Dermis microvascular lymphatic vessel endothelial cell (primary cell): ENCODE data around the gene FREY1. TPM values are rescaled to one million over a fixed set of nuclear protein-coding genes. Genes with fewer than 3 reads are reported as not detected.

Experiments used
- DNase-seq, 2 donors: peaks; one replicate each; pipeline versions ENCODE4 v3.0.0 to v3.0.0-alpha.2; 2010; ENCODE audit warnings: low read depth in 2 of 2
- total RNA-seq: library from RNA; depleted of rRNA; stranded (reverse); fragments of >200 nt; gene quantifications from 2 replicates; pipeline ENCODE4 v1.2.1, GENCODE V29; 2014

The FREY1 gene
- total RNA-seq, 1 donor from 2014 or later: 0.64 TPM

- DNase-seq: no peak
Observed at GRCh38 chr11:45928535-45929215, 21.6 kb upstream of the FREY1 start.

DNA sequence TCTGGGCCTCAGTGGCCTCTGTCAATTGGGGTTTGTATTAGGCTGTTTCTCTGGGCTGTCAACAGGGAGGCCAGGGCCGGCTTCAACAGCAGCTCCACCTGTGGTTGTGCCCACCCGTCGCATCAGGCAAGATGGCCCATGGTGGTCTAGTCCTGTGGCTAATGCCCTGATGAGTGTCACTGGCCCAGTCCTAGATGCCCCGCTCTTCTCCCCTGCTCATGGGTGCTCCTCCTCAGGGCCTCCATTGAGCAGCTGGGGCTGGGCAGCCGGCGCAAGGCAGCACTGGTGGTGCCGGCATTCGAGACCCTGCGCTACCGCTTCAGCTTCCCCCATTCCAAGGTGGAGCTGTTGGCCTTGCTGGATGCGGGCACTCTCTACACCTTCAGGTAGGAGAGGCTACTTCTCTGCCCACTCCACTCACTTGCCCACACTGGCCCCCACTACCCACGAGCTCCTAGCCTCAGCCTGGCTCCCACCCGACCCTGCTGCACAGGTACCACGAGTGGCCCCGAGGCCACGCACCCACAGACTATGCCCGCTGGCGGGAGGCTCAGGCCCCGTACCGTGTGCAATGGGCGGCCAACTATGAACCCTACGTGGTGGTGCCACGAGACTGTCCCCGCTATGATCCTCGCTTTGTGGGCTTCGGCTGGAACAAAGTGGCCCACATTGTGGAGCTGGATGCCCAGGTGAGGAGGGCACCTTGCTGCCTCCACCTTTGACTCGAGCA lies 20.8 kb upstream of the FREY1 start:
- no peak for DNase-seq

GRCh38 chr11:45927332-45927683 lies 20.2 kb upstream of the FREY1 start:
- DNase-seq: no peak

- DNase-seq: no peak
Observed at GRCh38 chr11:45926536-45927331, 19.7 kb upstream of the FREY1 start.

DNA sequence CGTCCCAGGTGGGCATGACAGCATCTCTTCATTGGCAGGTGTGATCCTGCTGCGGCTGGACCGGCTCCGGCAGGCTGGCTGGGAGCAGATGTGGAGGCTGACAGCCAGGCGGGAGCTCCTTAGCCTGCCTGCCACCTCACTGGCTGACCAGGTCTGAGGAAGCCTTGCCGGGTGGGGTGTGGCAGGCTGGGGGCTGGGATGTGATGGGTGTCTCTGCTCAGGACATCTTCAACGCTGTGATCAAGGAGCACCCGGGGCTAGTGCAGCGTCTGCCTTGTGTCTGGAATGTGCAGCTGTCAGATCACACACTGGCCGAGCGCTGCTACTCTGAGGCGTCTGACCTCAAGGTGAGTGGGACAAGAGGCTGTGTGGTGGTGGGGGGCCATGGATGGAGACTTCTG lies 18.9 kb upstream of the FREY1 start:
- no peak for DNase-seq

DNA sequence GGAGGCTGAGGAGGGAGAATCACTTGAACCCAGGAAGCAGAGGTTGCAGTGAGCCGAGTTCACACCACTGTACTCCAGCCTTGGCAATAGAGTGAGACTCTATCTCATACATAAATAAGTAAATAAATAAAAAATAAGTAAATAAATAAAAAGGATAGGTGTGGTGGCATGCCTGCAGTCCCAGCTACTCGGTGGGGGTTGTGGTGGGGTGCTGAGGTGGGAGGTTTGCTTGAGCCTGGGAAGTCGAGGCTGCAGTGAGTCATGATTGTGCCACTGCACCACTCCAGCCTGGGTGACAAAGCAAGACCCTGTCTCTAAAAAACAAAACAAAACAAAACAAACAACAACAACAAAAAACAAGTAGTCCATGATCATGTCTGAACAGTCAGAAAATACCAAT lies 18.5 kb upstream of the FREY1 start:
- DNase-seq: no peak

- DNase-seq: no peak
Observed at GRCh38 chr11:45924927-45925326, 17.9 kb upstream of the FREY1 start.

GRCh38 chr11:45924036-45924915 lies 17.2 kb upstream of the FREY1 start:
- no peak for DNase-seq

GRCh38 chr11:45922425-45923082 lies 15.5 kb upstream of the FREY1 start, which contains the start of gene LARGE2:
LARGE2 (plus strand) TSS chr11:45922656; CDS start chr11:45922883, 227 bp downstream.
- DNase-seq: no peak

DNA sequence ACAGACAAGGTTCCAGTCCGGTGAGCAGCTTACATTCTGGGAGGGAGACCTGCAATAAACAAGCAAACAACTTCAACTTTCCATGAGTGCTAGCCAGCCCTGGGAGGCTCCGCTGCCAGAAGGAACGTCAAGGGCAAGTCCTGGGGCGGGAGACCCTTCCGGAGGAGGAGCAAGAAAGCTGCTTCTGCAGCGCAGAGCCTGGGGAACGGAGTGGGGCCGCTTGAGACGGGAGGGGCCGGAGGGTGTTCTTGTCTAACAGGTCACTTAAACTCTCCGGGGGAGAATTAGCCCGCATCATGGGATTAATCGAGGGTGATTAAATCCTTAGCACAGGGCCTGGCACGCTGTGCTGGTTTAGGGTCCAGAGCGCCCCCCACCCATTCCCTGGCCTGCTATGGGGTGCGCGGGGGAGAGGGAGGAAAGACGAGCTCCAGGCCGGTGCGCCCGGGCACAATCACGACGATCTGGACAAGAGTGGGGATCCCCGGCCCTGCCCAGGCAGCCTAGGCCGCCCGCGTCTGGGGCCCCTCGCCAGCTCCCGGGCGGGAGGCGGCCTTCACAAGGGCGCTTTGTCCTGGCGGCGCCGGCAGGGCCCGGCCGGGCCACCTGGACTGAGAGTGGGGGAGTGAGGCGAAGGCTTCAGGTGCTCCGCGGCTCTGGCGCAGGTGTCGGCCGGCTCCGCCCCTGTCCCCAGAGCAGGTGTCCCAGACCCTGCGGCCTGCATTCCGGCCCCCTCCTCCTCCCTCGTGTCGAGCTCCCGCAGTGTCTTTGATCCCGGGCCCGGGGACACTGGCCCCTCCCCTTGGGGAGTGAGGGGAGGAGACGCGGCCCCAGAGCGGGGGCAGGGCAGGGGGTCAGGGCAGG lies 14.7 kb upstream of the FREY1 start:
- DNase-seq: no peak

DNA sequence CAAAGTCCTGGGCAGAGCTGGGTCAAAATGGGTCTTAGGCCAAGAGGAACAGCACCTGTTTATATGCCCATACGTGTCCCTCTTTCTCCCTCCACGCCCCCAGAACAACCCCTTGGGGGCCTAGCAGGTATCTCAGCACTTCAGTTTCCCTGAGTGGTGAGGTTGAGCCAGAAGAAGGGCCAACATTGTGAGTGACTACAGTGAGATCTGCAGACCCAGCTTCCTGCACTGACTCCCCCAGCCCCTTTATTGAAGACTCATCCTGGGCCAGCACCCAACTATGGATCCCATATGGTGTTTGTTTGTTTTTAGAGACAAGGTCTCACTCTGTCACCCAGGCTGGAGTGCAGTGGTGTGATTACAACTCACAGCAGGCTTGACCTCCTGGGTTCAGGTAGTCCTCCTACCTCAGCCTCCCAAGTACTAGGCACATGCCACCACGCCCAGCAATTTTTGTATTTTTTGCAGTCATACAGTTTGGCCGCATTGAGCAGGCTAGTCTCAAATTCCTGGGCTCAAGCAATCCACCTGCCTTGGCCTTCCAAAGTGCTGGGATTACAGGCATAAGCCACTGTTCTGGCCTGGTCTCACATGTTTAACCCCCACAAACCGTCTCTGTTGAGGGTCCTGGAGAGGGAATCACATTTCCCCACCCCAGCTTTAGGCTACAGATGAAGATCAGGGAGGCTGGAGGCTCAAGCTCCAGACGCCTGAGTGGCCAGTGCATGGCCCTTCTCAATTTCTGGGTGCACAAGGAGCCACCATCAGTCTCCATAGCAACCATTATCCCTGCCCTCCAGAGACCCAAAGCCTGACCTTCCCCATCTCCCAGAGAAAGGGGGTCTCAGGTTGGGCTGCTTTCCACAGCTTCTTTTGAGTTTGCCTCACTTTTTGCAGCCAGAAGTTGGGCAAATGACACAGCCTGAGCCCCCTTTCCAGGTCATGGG lies 13.7 kb upstream of the FREY1 start:
- DNase-seq: no peak

DNA sequence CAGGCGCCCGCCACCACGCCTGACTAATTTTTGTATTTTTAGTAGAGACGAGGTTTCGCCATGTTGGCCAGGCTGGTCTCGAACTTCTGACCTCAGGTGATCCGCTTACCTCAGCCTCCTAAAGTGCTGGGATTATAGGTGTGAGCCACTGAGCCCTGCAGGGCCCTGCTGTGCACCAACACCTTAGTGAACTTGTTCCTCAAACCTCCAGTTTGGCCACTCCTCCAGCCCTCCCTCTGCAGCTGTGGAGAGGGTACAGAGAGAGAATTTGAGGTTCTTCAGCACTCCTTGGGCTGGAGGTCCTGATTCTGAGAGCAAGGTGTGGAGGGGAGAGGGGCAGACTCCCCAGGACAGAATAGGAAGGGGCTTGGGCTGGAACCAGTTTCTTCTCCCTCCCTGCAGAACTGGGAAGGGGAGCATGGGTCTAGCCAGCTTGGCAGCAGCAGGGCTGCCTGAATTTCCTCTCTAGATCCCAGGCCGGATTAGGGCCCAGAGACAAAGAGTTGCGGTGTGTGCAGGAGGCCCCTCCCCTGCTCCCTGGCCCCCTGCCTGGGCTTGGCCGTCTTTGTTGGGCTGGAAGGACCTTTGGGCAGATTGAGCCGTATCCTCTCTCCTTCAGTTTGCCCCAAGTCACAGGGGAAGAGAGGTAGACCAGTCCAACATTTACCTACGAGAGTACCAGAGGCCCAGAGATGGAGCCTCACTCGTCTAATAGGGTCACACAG lies 12.9 kb upstream of the FREY1 start:
- DNase-seq: no peak

GRCh38 chr11:45918962-45919675 lies 12.0 kb upstream of the FREY1 start:
- no peak for DNase-seq

DNA sequence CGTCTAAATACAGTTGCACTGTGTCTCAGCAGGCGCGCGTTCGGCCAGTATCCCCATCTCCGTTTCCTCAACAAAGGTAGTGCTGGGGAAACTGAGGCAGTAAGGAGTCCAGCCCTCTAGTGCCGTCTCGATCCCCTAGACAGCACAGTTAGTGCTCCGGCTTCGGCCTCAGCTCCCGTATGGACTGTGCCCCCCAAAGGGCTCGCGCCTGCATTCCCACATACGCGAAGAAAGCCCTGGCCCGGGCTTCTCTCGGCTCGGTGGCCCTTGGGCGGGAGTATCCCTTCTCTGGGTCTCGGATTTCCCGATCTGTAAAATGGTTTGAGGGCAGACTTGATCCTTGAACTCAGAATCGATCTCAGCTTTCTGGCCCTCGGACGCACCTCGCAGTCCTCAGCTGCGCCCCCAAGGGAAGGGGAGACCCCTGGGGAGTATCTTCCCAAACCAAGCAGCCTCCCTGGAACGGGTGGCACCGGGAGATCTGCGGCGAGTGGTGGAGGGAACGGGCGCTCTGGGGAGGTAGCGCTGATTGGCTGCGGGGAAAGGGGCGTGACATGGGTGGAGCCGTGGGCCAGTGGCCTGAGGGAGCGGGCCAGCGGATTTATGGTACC lies 11.4 kb upstream of the FREY1 start:
- peak; percentile 39 to 73 for DNase-seq

DNA sequence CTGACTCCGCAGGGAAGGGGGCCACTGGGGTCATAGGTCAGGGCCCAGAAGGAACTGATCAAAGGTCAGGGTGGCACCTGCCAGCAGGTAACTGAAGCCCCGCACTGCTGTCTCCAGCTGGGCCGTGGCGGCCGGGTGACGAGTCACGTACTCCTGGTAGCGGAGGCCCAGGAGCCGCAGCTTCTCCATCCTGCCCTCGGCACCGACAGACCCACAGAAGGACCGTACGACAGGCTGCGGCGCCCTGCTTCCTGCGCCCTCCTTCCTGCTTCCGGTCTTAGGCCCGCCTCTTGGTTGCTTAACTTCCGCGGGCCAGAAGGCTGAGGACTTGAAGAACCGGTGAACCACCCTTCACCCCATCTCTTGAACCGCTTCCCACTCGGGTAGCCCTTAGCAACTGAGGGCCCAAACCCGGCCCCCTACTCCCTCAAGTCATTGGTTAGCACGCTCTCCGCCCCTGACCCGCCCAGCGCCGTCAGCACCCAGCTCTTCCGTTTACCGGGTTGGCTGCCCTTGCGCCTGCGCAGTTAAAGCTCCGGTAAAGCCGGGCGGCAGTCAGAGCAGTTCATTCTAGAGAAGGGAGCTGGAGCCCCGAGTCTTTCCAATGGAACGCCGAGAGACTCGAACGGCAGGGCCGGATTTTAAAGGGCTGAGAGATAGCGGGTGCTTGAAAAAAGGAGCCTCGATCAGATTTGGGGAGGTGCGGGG lies 10.7 kb upstream of the FREY1 start, which contains the start of gene PEX16:
Gene PEX16 (minus strand): TSS at position 255 of the 708 bp plus-strand sequence. CDS start 66 bp downstream, at position 189.
- DNase-seq: peak; percentile 90 to 98

DNA sequence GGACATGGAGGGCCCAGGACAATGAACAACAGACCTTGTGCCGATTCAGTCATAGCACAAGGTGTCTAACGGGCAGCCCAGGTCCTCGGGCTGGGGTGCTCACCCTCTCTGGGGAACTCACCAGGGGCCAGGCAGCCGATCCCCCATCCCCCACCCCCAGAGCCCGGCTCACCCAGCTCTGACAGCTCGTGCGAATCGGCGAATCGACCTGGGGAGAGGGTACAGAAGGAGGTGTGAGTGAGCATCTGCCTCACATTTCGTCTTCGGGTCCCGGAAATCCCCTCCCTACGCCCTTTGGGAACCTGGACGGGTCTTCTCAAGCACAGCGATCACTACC lies 10.2 kb upstream of the FREY1 start:
- no peak for DNase-seq
